Smooth muscle cell of bladder (primary cell): ENCODE measurements around the gene SLIT3. TPM values are rescaled to one million over a fixed set of nuclear protein-coding genes. Genes with fewer than 3 reads are reported as not detected.

Experiments
- total RNA-seq: library from RNA; depleted of rRNA; stranded (reverse); fragments of >200 nt; gene quantifications from 2 replicates; pipeline ENCODE4 v1.2.3, GENCODE V29; 2014

The SLIT3 gene
- 4.6 and 18.5 TPM in 2 replicates for total RNA-seq

GRCh38 chr5:169300468-169301385 lies at the start of gene SLIT3:
Gene SLIT3, minus strand, starts transcription at chr5:169301139. Its CDS starts 430 bp downstream, at chr5:169300709.

